ENCODE measurements around the gene APBB2.

- TF ChIP-seq CTCF (conservative IDR thresholded peaks at IDR 0.05; ENCODE audit: low read depth, low read length) (no peak), SMC3 (IDR thresholded peaks at IDR 0.05; ENCODE audit: low read depth, low read length) (no peak), POLR2A (IDR thresholded peaks at IDR 0.05; ENCODE audit: low read depth, low read length) (no peak), RAD21 (IDR thresholded peaks at IDR 0.05; ENCODE audit: low read length) (no peak), CEBPB (IDR thresholded peaks at IDR 0.05; ENCODE audit: low read depth, low read length) (no peak), RCOR1 (IDR thresholded peaks at IDR 0.05; ENCODE audit: insufficient replicate concordance, low read length) (no peak), MAFK (IDR thresholded peaks at IDR 0.05; ENCODE audit: low read depth, low read length) (no peak), CHD1 (IDR thresholded peaks at IDR 0.05; ENCODE audit: low read depth, low read length) (no peak), NFE2L2 (IDR thresholded peaks at IDR 0.05; ENCODE audit: low read depth, low read length) (no peak)
Measured at GRCh38 chr4:41202356-41202755, 12.0 kb downstream of the APBB2 start.

All from IMR-90 (cell line).